Lung microvascular endothelial cell (primary cell): ENCODE measurements around the gene CDK4. TPM values are rescaled to one million over a fixed set of nuclear protein-coding genes. Genes with fewer than 3 reads are reported as not detected.

Experiments
- DNase-seq, 2 donors: peaks; one replicate each; pipeline versions ENCODE4 v3.0.0 to v3.0.0-alpha.2; 2010; ENCODE audit warnings: low read depth in 2 of 2
- total RNA-seq: library from RNA; depleted of rRNA; stranded (reverse); fragments of >200 nt; gene quantifications from 2 replicates; pipeline ENCODE4 v1.2.1, GENCODE V29; 2014

The CDK4 gene
- total RNA-seq, 1 donor from 2014 or later: 110 TPM

DNA sequence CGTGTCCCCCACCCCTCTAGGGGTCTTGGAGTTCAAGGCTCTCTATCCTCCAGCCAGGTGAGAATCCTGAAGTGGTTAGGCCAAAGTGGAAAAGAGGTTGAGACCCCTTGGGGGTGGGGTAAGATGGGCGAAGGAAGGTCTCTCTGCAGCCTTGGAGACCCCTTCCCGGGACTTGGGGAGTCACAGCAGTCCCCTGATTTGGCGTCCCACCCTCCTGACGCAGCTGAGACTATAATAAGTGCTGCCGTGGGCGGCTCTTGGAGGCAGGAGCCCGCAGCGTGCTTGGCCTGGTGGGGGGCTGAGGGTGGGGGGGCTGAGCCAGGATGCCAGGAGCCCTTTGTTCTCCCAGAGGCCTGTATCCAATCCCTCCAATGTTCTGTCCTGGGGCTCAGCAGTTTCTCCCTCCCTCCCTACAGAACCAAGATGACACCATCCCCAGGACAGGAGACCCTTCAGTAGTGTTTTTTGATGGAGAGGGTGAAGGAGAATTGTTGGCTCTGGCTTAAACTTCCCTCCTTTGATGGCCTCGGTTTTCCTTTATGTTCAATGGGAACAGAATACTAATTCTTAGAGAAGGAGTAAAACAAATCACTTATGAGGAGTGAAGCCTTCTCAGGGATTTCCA is 12.1 kb downstream of the CDK4 start:
- DNase-seq: no peak

DNA sequence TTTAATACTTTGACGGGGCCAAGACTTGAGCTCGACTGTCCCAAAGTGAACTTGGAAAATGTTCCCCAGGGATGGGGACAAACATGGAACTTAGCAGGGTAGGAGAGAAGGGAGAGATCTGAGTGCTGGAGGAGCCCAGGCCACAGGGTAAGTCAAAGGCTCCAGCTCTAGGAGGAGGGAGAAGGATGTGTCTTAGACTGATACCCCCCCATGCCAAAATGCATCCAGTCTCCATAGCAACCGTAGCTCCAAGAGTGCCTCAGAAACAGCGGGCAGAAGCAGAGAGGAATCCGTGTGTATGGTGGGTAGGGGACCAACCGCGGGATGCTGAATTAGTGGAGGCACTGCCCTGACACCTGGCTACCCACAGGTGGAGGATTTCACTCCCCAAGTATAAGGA is 12.7 kb downstream of the CDK4 start:
- DNase-seq: no peak

DNA sequence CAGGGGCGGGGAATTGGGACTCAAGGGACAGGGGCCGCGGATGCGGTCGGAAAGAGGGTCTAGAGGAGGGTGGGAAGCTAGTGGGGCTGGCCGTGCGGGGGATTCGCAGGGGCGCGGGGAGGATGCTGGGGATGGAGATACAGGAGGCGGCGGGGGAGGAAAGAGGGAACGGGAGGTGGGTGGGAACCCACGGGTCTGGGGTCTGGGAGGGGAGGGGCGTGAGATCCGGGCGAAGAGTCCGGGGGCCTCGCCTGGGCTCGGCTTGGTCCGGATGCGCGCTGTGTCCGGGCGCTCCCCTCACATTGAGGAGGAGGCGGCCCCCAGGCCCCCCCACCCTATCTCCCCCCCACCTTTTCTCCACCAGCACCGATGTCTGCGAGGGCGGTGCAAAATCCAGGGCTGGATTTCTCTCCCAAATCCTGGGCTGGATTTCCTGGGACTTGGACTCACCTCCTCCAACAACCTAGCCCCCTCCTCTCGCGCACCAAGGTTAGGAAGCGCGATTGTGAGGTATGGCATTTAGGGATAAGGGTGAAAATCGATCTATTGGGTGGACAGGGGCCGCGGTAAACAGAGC is 13.4 kb downstream of the CDK4 start, which contains the start of gene AGAP2:
Gene AGAP2 (minus strand): TSS at position 82 of the 577 bp plus-strand sequence. CDS start 496 bp downstream, outside the sequence.
- no peak for DNase-seq

DNA sequence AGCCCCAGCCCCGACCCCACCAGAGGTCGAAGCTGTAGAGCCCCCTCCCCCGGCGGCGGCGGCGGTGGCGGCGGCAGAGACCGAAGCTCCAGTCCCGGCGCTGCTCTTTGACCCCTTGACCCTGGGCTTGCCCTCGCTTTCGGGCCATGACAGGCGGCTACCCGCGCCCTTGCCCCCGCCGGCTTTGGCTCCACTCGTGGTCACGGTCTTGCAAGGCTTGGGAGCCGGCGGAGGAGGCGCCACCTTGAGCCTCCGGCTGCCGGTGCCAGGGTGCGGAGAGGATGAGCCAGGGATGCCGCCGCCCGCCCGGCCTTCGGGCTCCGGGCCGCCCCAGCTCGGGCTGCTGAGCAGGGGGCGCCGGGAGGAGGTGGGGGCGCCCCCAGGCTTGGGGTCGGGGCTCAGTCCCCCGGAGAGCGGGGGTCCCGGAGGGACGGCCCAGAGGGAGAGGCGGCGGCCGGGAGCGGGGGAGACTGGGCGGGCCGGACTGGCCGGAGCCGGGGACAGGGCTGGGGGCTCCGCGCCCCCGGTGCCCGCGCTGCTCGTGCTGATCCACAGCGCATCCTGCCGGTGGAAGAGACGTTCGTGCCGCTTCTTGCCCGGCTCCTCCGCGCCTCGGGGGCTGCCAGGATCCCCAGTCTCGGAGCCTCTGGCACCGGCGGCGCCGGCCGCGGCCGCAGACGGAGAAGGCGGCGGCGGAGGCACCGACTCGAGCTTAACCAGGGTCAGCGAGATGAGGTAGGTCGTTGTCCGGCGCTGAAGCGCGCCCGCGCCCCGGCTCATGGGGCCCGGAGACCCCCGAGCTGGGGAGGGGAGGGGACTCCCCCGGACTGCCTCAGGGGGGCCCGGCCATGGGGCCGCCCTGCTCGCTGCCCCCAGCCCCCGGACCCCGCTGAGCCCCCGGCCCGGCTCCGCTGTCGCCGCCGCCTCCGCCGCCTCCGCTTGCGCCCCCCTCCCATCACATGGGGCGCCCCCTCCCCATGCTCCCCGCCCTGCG is 14.3 kb downstream of the CDK4 start:
- peak in 1 of 2 donors; percentile 29 for DNase-seq

DNA sequence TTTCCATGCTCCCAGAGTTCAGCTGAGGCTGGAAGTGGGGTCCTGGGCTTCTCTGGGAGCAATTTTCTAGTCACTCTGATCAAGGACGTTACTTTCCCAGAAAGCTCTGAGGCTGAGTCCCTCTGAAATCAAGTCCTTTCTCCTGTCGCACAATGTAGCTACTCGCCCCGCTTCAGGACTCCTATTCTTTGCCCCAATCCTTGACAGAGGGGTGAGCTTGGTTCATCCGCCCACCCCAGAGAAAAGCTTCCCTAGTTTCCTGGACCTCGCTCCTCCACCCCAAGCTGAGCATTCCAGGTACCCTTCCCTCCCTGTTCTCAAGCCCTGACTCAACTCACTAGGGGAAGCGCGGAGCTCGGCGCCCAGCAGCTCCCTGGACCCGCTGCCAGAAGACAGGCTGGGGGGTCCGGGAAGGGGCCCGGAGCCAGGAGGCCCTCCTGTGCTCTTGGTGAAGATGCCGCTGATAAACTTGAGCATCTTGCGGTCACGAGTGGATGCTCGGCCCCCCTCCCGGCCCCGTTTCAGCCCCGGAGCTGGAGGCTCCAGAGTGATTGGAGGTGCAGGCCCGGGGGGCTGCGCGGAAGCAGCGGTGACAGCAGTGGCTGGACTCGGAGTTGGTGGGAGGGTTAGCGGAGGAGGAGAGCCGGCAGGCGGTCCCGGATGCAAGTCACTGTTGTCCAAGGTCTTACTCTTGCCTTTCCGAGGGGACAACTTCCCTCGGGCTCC is 15.2 kb downstream of the CDK4 start:
- DNase-seq: no peak

DNA sequence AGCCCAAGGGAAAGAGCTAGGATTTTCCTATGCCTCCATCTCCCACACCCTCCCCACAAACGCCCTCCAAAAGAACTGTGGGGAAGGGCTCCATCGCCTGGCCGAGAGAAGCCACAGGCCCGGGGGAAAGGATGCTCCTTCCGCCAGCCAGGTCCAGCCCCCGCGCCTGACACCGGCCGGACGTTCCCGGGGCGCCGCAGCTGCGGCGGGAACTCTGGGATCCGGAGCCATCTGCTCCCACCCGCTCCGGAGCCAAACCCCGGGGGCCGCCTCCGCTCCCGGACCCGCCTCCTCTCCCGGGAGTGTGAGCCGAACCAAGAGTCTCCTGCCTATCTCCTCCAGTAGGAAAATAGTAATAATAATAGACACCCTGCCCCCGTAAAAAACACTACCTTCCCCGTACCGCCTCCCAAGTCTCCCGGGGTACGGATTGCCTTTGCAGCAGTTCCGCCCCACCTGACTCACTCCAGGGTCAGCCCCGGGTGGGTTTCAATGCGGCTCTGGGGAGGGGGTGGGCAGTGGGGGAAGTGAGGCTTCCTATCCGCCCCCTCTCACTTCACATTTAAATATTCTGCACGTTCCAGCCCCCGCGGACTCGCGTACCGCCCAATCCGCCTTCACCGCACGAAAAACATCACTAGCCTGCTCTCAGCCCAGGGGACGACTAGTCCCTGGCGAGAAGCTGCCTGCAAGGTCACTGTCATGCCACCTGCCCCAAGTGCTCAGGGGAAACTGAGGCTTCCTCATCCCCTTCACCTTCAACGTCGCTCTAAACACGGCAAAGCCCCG is 16.0 kb downstream of the CDK4 start:
- peak in 1 of 2 donors; percentile 44 for DNase-seq

DNA sequence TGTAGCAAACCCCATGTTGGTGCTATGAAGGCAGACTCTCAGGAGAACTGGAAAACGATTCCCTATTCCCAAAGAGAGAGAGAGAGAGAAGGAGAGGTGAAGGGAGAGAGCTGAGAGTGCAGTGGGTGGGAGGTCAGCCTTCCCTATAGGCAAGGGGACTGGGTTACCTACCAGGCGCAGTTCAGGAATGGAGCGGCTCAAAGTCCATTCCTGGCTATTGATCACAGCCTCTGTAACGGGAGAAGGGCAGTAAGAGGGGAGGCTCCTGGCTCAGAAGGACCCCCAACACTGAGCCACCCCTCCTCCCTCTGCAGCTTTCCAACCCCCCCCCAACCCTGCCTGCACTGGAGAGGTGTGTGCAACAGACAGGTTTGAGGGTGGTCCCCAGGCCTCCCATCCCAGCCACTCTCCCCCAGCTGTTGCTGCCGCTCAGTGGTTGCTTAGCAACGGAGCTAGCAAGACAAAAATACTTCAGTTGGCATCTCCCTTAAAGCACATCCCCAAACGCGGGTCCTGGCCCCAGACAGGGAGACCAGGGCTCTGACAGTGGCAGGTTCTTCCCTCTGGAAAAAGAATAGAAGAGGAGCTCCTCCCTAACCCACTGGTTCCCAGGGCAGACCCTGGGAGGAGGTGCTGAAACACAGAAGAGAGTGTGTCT is 16.8 kb downstream of the CDK4 start:
- DNase-seq: no peak

DNA sequence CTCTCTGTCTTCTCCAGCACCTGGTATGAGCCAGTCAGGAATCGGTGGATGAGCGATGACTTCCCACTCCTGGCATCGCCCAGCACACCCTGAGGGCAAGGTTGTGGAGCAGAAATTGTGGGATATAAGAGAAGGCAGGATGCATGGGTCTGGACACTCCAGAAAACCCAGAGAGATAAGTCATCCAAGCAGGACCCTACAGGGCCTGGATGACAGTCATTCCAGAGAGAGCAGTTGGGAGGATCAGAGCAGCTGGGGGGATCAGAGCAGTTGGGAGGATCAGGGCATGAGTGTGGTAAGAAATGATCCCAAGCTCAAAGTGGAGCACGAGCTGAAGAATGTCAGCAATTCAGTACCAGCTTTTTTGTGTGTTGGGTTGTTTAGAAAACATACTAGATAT is 17.5 kb downstream of the CDK4 start:
- DNase-seq: no peak

DNA sequence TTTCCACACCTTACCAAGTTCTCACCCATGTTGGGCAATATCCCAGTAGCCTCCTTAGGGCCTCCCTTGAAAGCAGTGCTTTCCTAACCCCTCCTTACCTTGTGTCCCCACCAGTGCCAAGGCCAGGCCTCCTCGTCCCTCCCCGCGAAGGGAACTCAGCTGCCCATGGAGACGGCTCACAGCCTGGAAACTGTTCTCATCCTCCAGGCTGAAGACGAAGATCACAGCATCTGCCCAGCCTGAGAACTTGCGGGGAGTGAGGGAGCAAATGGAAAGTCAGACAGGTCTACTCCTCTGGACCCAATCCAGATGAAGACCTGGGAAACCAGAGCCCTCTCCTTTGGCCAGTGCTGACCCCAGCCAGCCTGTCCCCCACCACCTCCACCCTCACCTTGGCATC is 18.2 kb downstream of the CDK4 start:
- DNase-seq: no peak

DNA sequence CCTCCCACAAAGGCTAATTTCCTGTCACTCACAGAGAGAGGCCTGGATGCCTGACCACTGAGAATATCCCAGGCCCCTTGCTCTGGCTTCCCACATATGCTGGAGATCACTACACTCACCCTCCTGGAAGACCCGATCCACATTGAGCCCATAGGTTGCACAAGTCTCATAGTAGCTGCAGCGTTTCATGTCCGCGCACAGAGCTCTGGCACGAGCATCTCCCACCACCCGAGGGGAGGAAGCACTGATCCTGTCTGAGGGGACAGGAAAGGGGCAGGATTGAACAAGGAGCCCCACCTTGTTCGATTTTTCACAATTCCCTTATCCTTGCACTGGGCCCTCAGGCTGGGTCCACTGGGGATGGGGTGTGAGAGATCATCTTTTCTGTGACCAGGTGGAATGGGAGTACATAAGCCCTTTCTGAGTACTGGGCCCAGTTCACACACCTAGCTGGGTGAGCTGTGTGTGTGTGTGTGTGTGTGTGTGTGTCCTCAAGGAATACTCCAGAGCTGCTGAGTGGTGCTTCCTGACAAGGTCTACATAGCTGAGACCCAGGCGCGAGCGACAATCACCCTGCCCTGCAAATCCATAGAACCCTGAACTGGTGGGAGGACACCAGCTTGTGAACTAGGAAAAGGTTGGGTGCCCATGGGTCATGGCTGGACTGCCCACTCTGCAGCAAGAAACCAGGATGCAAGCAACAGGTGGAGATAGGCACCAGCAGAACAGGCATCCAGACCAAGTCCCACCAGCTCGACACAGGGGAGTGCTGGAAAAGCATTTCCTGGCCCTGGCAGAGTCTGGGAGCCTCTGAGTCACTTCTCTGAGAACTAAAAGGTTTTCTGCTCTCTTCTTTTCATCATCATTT is 19.1 kb downstream of the CDK4 start:
- no peak for DNase-seq

DNA sequence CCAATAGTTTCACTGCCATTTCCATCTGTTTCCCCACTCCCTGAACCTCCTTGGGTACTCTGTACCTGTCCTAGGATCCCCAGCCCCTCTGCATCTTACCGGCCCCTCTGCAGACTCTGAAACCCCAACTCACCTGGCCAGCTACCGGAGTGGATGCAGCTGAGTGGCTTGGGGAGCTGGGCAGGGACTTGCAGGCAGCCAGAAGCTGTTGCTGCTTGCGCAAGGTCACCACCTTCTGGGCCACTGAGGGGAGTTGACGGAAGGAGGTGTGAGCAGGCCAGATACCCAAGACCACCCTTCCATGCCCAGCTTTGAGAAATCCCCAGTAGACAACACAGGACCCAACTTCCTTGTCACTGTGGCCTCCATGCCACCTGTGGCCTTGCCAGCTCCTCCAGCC is 19.8 kb downstream of the CDK4 start:
- DNase-seq: no peak

DNA sequence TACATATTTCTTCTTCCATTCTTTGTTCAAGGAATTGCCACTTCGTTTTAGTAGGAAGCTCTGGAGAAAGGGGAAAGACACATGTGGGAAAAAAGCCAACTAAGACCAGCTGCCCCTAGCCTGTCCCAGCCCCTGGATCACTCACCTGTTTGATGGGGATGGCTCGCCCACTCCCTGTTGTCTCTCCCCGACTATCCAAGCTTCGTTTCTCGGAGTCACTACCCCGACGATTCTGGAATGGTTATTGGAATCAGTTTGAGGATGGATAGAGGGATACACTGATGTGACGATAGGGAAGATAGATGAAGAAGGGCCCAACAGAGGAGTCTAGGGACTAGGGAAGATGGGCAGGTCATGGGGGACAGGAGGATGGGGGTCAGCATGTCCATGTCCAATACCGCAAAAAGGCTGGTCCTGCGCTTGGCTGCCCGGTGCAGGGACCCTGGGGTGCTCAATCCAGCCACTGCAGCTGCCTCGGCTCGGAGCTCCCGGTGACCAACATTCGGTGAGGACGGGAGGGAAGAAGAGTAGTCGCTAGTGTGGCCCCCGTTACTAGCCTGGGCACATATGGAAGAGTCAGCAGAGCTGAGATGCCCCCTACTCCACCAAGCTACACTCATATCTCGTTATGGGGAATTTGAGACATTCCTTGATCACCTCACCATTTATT is 20.6 kb downstream of the CDK4 start:
- DNase-seq: no peak

DNA sequence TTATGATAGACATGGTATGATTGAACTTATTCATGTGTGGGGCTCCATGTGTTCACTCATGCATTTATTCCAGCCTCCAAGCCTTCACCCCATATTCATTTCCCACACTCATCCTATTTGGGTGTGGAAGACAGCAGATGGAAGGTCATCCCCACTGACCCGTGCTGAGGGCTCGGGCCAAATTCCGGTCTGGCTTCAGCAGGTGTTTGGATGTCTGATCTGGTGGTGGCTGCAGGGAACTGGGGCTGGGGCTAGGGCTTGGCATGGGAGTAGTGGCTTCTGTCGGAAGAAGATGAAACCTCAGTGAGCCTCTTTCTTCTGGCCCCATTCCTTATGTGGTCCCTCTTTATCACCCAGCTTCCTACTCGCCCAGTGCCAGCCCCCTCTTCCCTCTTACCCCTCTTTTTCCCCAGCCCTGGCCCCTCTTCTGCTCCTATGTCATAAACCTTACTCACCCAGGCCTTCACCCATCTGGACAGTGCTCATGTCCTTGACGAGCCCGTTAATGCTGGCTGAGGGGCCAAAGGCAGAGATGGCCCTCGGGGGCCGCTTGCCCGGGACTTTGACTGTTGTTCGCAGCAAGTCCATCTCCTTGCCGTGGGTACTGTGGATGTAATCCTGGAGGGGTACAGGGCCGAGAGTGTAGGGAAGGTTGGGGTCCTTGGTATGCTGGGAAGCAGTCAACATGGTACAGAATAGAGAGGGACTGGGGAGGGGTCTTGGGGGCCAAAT is 21.6 kb downstream of the CDK4 start:
- DNase-seq: no peak

DNA sequence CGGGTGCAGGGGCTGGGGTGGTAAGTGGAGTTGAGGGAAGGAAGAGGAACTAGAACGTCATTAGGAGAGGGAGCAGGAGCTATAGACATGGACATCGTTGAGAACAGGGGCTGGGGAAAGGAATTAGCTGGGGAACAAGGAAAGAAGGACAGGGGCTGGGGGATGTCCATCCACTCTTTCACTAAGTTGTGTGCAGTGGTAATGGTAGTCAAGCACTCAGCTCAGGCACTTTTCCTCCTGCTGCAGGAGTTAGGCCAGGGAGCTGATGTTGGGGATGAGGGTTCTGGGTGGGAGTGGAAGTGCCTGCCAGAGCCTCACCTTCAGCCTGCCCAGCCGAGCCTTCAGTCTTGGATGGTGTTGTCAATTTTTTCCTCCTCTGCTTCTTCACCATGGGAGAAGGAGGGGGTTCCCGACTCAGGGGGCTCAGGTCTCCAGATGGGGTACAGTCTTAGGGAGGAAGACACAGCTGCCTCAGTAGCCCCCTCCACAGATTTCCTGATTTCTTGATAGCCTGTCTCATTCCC is 22.7 kb downstream of the CDK4 start:
- DNase-seq: no peak

DNA sequence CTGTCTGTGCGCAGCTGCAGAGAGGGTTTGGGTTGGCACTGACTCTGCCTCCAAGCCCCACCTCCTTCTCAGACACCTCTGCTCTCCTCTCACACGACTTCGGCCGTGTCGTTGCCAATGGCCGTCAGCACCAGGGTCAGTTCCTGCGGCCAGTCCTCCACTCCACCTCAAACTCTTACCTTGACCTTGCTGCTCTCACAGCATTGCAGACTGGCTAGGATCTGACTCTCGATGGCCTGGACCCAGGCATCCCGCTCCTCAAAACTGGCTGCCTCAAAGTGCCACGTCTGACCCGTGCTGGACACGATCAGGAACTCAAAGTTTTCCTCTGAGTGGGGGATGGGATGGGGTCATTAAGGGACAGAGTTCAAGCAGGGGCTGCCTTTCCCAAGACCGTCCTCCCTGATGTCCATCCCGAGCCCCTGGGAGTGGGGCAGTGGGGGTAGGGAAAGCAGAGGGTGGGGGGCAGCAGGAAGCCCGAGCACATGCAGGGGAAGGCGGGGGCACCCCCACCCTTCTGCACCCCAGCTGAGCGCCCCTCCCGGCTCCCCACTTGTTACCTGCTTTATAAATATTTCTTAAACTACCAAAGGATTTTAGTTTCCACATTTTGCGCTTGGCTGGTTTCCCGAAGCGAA is 24.2 kb downstream of the CDK4 start:
- DNase-seq: no peak

DNA sequence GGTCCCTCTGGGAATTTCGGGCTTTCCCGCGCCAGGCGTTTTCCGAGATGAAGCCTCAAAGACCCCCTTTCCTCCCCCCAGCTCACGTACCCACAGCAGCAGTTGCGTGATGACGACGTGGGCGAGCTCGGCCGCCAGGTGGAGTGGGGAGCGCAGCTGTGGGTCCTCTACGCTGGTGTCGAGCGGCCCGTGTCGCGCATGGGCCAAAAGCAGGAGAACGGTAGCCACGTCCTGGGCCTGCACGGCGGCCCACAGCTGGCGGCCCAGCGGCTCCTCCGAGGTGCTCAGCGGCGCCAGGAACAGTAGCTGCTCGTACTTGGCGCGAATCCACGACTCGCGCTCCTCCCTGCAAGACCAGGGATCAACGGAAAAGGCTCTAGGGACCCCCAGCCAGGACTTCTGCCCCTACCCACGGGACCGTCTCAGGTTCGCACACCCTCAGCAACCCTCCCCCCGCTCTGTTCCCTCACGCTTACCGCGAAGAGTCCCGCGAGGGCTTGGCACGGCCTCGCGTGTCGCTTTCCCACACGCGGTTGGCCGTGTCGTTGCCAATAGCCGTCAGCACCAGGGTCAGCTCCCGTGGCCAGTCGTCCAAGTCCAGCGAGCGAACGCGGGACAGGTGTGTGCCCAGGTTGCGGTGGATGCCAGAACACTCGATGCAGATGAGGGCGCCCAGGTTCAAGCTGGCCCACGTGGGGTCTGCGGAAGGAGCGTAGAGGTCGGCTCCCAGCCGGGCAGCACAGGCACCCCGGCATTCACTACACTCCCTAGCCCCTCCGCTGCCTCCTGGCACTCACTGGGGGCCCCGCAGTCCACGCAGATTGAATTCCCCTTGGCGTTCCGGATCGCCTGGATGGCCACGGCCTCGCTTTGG is 25.0 kb downstream of the CDK4 start:
- peak; percentile 41 to 66 for DNase-seq
